UCSD-AML1 (cell line): ENCODE measurements around the gene NFU1.
A peak's percentile ranks its signal among the peaks of the same experiment; 100 is the strongest.

Experiments used
- DNase-seq: peaks from one replicate; lab custom pipeline; 2025; ENCODE audit not compliant: unreplicated experiment; lab: John Stamatoyannopoulos, UW

The NFU1 gene

DNA sequence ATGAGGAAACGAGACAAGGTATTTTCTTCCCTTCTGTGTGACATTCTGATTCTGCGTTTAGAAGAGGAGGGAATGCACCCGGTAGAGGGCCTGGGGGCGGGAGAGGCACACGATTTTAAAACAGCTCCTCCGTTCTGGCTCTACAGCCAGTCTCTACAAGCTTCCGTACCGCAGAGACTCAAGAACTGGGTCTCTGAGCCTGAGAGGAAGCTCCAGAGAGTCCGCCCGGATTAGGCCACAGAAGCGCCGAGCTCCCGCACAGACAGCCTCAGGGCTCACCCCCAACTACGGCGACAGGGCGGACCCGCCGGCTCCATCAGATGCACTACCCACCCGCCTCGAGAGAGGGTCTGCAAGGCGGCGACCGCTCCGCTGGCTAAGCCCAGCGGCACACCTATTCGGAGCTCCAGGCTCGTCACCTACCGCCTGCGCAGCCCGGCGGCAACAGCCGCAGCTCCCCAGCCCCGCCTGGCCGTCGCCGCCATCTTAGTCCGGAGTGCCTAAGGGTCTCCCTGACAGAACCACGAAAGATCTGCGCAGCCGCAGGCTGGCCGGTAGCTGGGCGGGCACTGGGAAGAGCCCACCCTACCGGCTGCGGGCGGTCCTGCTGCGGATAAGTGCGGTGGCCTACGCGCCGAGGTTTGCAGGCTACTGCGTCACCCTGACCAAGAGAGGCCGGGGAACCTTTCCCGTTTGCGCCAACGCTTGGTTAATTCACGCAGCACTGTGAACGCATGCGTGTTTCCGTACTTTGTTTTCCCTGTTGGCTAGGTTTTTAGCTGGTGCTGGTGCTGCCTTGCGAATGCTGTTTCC, at the start of gene NFU1:
Gene NFU1, minus strand, starts transcription at position 498 of the 813 bp plus-strand sequence. Its CDS starts 13 bp downstream, at position 485.
- DNase-seq: peak; percentile 93

DNA sequence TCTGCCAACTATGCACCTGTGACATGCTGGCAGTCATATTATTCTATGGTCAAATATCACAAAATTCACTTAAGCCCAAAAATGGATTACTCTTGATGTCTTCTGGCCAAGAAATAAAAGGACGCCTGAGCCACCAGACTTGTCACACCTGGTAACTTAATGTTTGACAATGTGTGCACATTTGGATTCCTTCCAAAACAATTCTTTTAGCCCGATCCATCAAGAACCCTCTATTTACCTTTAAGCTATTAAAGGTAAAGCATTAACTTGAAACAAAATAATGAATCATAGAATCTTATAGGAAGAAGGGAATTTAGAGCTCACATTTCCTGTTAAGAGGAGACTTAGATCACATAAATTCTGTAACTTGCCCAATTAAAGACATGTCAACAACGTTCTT, 46.5 kb upstream of the NFU1 start:
- no peak for DNase-seq

DNA sequence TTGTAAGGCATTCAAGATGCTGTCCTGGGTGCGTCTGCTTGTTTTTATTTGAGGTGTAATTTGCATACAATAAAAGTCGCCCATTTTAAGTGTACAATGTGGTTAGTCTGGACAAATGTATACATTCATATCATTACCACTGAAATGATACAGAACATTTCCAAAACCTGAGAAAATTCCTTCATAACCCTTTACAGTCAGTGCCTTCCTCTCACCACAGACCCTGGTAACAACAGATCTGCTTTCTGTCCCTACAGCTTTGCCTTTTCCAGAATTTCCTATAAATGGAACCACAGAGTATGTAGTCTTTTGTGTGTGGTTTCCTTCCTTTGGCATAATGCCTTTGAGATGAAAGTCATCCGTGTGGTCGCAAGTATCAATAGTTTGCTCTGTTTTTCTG, 45.8 kb upstream of the NFU1 start:
- DNase-seq: no peak

DNA sequence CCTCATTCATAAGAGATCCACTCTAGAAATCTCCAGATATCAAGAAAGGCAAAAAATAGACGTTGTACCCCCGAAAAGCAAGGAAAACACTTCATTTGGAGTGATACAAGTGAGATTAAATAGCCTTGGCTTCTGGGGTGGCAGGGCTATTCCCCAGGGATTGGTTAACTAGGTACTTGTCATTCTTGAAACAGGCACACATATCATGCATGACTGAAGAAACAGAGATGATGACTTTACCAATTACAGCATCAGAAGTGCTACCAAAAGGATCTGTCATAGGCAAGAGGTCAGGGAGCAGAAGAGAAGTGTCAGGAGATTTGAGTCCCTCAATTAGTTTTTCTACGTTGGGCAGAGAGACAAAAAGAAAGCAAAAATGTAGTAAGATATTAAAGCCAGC, 45.2 kb upstream of the NFU1 start:
- no peak for DNase-seq

DNA sequence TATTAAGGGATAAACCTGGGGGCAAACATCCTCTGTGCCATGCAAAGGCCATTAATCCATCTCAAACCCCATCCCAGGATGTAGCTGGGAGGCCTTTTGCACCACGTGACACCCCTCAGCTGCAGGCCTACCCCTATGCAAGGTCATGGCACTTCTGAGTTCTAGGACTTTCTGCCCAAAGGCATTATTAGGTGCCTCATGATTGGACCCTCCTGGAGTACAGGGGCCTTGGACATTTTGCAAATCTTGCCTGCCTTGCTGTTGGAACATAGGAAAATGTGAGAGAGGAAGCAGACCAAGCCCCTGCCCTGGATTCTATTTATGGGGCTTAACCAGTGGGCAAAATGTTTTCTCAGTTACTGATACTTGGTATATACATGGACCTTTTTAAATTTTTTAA, 44.2 kb upstream of the NFU1 start:
- DNase-seq: no peak

DNA sequence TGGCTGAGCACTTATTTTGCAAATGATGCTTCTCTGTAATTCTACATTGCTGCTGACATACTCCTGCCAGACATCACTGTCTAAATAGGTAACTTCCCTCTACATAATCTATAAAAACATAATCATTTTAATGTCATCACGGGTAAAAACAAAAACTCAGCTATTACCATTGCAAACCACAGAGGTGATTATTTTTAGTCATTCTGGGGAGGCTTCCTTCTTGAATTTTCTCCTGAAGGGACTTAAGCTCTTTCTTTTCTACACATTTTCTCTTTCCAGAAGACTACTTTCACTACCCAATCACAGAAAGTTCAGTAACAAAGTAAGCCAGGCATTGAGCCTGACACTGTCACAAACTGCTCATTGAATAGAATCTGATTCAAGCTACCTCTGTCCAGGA, 40.4 kb upstream of the NFU1 start:
- DNase-seq: no peak

DNA sequence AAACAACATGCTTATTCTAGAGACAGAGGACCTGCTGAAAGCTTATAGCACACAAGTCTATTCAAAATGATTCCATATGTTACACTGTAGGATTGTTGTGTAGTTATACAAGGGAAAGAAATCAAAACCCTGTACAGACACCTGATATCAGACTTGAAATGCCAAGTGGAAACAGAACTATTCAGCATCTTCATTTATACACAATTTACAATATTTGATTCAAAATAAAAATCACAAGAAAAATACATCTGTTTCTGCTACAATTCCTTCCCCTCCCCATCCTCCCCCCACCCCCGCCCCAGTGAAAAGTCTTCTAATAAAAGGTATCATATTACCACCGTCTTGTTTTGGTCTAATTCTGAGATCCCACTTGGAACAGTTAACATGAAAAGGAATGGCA, 37.5 kb upstream of the NFU1 start:
- no peak for DNase-seq

DNA sequence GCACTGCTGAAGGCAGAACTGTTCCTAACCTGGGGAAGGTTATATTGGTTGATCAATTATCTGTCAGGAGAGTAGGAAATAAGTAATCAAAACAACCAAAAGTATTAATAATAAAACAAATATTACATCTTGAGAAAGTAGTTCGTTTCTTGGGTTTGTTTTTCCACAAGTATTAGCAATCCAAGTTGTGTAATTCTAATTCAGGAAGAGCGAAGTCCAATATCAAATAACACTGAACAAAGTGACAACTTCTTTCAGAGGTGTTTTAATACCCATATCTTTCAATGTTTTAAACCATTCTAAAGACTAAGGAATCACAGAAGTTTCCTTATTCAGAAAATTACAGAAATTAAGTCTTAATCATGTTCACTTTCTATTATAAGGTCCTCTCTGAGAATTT, 34.6 kb upstream of the NFU1 start:
- no peak for DNase-seq

DNA sequence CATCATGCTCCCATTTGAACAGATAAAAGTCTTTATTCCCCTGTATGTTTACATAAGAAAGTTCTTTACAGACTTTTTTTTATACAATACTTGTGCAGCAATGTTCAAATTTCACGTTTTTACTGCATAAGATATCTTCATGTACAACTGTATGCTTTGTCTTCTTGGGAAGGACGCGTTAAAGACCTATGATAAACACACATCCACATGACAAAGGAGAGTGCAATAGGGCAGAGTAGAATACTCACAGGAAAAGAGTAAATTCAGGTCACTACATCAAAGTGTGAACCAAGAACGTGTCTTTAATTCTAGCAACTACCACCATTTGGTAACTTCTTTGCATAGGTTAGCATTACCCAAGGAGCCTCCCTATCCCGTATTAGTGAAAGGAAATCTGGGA, 33.7 kb upstream of the NFU1 start:
- no peak for DNase-seq

DNA sequence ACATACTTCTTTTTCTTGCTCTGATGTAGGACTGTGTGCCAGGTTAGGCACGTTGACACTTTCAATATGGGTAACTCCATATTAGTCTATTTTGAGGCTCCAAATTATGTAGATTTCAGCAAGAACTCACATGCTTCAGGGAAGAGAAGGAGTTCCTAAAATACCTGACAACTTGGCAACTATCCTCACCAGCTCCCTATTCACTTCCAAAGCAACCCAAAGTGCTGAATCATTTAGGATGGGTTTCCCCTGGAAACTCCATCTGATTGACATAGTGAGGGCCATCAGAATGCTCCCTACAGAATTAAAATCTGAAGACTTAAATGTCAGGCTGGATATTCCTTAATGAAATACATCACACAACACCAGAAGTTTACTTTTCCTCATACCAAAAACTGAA, 32.5 kb upstream of the NFU1 start:
- DNase-seq: no peak

DNA sequence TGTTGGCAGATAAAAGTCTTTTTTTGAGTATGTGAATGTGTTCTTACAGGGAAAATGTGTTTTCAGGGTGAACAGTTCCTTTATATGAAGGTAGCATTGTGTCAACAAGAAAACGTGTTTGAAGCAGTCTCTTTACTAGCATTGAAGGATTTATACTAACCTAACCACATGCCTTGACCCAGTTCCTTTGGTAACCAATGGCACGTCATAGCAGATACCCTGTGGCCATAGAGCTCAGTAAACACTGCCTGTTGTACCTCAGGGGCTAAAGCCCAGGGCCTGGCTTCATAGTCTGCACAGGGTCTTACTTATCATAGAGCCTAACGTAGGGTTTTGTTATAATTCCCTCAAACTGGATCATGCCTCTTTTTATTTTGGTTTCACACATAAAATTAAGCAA, 32.1 kb upstream of the NFU1 start:
- no peak for DNase-seq

DNA sequence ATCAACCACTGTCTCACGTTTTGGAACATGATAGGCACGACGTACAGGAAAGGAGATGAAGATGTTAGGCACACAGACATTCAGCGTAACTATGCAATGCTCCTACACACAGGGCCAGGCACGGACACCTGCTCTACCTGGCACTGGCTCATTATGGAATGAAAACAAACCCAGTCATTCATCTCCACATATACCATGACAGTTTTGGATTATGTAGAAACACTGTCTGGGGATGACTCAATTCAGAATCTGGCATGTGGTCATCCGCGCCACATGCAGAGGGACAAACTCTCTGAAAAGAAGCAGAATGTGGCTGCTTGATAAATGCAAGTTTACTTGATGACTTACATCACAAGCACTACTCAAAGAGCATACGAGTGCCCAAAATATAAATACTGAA, 29.5 kb upstream of the NFU1 start:
- no peak for DNase-seq

DNA sequence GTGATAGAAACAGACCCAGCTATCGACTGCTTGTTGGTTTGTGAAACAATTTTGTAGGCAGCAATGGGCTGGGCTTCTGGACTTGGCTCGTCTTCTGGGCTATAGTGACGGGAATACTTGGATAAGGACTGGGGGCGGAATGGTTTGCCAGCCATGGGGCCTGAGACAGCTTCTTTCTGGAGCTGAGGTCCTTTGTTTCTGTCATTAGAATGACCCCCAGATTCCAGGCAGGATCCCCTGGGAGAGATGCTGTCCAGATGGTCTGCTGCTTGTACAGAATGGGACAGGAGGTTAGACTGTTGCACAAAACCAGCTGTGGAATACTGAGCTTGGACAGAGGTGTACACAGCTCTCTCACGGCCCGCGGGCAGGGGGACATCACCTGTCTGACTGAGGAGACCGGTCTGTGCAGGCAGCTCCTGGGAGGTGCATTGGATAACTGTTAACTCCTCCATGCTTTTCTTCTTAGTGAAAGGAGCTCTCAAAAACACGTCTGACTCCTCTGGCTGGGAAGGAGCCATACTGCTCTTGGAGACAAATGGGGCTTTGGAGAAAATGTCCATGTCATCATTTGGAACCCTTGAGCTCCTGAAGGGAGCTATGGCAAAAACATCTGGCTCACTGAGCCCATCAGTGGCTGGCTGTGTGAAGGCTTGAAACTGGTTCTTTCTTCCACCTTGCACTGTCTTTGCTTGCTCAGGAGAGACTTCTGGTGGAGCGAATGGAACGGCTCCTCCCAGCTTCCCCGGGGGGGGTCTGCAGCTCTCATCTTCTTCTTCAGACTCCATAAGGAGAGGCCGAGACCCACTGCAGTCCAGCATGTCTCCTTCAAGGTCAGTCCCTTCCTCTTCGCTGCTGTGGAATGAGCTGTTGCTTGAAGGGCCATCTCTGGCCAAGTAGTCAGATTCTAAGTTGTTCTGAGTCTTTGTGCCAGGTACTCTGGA, 28.6 kb upstream of the NFU1 start:
- DNase-seq: no peak

DNA sequence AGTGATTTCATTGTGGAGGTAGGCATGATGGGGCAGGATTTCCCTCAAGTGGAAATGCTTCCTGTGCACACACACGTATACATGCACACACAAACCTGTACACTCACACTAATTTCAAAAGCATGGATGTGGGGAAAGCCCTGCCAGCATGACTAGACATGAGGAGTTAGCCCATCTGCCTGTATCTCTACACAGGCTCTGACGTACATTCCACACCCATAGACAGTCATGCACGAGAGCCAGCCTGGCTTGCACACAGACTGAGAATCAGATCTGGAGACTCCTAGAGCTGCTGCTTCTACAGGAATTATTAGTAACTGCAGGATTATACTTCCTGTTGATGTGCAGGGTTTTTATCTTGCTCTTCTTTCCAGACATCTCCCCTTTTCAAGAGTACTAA, 27.3 kb upstream of the NFU1 start:
- no peak for DNase-seq

DNA sequence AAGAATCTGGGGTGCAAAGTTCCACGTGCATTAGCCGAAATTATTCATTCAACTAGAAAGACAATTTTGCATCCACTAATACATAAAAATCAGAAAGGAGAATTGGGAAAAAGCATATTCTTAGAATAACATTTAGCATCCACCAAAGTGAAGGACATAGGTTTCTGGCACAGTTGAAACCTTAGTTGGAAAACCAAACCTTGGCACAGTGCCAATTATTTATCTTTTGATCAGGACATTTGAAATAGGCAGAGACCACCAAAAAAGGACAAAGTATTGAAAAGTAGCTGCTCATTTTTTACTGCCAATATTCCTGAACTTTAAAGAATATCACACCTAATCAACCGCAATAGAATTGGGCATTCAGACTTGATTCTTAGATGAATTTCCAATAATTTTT, 25.5 kb upstream of the NFU1 start:
- DNase-seq: no peak

DNA sequence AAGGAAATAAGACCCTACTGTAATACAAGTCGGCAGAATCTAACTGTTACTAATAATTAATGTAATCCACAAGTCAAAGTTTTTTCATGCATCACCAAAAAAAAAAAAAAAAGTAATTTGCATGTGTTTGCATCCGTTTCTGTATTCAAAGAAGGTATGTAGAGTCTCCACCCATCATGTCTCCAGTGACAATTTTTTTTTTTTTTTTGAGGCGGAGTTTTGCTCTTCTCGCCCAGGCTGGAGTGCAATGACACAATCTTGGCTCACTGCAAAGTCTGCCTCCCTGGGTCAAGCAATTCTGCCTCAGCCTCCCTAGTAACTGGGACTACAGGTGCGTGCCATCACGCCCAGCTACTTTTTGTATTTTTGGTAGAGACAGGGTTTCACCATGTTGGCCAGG, 24.2 kb upstream of the NFU1 start:
- DNase-seq: no peak

DNA sequence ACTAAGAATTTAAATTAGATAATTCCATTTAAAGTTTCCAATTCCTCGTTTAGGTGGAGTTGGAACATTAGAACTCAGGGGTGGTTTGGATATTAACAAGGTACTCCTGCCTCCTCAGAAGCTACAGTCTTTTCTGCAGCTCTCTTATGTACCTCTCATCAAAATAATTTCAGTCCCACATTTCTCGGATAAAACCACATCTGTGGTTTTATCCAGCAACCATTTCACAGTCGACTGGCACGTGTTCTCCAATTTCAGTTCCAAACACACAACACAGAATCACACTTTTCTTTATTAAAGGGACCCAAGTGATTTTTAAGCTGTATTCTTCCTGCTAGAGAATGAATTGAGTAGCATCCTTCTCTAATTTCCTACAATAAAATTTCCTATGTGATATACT, 22.7 kb upstream of the NFU1 start:
- DNase-seq: no peak

DNA sequence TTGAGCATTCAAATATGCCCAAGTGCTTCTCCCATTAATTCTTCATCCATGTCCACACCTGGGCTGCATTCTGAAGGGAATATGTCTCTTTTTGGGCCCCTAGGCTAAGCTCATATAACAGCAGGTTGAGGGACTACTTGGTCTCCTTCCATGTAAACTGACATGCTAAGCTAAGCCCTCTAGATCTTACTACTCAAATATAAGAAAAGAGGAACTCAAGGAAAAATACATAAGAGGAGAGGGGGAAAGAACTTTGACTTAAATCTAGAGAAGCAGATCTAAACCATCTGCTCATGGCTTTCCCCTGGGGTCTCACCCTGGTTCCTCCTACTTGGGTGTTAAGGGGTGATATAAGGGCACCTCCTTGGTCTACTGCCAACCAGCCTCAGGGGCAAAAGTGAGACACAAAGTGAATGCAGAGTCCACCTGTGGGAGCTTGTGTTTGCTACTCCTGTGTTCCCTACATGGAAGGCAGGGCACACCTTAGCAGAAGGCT, 19.8 kb upstream of the NFU1 start:
- no peak for DNase-seq

DNA sequence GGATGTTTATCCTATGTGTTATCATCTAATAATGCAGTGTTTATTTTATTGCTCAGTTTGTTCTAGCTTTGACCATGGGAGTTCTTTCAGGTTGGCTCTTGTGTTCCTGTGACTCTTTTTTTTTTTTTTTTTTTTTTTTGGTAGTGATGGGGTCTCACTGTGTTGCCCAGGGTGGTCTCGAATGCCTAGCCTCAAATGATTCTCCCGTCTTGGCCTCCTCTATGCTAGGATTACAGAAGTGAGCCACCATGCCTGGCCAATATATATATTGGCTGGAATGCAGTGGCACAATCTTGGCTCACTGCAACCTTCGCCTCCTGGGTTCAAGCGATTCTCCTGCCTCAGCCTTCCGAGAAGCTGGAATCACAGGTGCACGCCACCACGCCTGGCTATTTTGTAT, 18.9 kb upstream of the NFU1 start:
- DNase-seq: no peak

DNA sequence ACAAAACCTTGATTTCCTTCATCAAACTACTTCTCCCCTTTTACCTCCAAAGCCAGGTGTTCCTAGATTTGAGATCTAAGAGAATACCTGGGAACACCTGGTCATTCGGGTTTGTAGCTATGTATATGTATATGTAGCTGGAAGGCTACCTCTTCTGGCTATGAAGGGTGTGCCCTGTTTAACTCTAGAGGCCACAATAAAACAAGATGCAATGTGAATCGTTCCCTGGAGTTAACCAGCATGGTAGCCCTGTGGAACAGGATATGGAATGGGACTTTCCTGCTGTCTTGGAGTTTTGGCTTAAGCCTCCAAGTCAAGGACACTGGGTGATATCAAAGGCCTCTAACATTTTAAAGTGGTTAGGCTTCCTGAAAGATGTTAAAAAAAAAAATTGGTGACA, 17.7 kb upstream of the NFU1 start:
- DNase-seq: no peak

DNA sequence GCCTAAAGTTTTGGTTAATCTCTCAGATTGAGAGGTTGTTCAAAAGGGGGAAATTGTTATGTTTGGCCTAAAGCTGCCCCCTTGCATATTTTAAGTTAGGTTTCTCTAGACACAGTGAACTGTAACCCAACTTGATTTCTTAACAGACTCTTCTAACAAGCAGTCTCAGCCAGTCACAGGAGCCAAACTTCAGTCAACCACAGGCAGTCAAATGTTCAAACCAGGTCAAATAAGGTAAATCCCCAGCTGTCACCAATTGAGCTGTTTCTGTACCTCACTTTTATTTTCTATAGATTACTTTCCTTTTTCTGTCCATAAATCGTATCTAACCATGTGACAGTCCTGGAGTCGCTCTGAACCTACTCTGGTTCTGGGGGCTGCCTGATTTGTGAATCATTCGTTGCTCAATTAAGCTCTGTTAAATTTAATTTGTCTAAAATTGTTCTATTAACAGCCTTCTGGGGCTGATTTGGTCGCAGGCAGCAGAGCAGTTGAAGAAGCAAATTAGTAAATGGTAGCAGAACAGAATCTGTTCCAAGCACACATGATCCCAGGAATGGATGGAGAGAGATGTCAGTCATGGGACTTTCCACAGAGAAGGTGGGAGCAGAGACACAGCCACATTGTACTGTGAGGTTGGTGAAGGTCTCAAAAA, 16.4 kb upstream of the NFU1 start:
- DNase-seq: no peak

DNA sequence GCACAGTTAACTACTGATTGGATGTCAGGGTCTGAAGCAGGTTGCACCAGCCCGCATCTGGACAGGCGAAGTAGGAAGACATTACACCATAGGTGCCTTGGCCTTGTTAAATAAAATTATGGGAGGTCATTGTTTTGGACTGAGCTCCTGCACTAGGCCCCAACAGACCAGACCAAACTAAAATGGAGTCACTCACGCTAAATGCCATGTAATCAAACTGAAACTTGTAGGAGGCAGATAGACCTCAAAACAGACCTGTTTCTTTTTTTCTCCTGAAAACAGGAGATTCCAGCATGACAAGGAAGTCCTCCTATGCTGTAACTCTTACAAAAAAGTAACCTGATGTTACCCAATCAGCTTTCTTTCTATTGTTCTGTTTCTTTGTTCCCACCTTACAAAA, 15.5 kb upstream of the NFU1 start:
- DNase-seq: no peak
